ENCODE data around the gene SIPA1L3. TPM values are rescaled to one million over a fixed set of nuclear protein-coding genes. Genes with fewer than 3 reads are reported as not detected.

Gene SIPA1L3
- total RNA-seq, 1 donor from 2014 or later: 66.7 TPM

GRCh38 chr19:37966211-37966661 lies 59.2 kb downstream of the SIPA1L3 start:
- no peak for DNase-seq (ENCODE audit: low read depth)

GRCh38 chr19:37966662-37967231 lies 59.7 kb downstream of the SIPA1L3 start:
- TF ChIP-seq CTCF (conservative IDR thresholded peaks at IDR 0.05; ENCODE audit: low read depth, low read length): no peak
- no peak for DNase-seq (ENCODE audit: low read depth)
- H3K4me3 ChIP-seq (ENCODE audit: low read depth, low read length): no peak overlapping the region

More at GRCh38 chr19:37966211-37966661, 59.2 kb downstream of the SIPA1L3 start:
- no peak for TF ChIP-seq CTCF (conservative IDR thresholded peaks at IDR 0.05; ENCODE audit: low read depth, low read length)
- H3K4me3 ChIP-seq (ENCODE audit: low read depth, low read length): no peak overlapping the region

GRCh38 chr19:37969695-37970094 lies 62.7 kb downstream of the SIPA1L3 start:
- no peak for DNase-seq (ENCODE audit: low read depth)
- no peak for TF ChIP-seq CTCF (conservative IDR thresholded peaks at IDR 0.05; ENCODE audit: low read depth, low read length)
- no peak overlapping the region for H3K4me3 ChIP-seq (ENCODE audit: low read depth, low read length)

- no peak overlapping the region for H3K4me3 ChIP-seq (ENCODE audit: low read depth, low read length)
- TF ChIP-seq CTCF (conservative IDR thresholded peaks at IDR 0.05; ENCODE audit: low read depth, low read length): no peak
- no peak for DNase-seq (ENCODE audit: low read depth)
Measured at GRCh38 chr19:37970699-37971098, 63.7 kb downstream of the SIPA1L3 start.

GRCh38 chr19:37972803-37973202 lies 65.8 kb downstream of the SIPA1L3 start:
- TF ChIP-seq CTCF (conservative IDR thresholded peaks at IDR 0.05; ENCODE audit: low read depth, low read length): no peak
- H3K4me3 ChIP-seq (ENCODE audit: low read depth, low read length): no peak overlapping the region
- no peak for DNase-seq (ENCODE audit: low read depth)

- H3K4me3 ChIP-seq (ENCODE audit: low read depth, low read length): no peak overlapping the region
- no peak for DNase-seq (ENCODE audit: low read depth)
Measured at GRCh38 chr19:37973666-37974065, 66.7 kb downstream of the SIPA1L3 start.

More at GRCh38 chr19:37973666-37974065, 66.7 kb downstream of the SIPA1L3 start:
- TF ChIP-seq CTCF (conservative IDR thresholded peaks at IDR 0.05; ENCODE audit: low read depth, low read length): no peak

Measured in epithelial cell of proximal tubule (primary cell).